GM18907 (cell line): Measurements from ENCODE around the gene NMNAT3.

Experiments used
- ATAC-seq: cut with Tn5 transposase; IDR thresholded peaks from one replicate; pipeline ENCODE4 v1.9.1; 2021; ENCODE audit warnings: mild to moderate bottlenecking, moderate library complexity; ENCODE audit not compliant: unreplicated experiment

Gene NMNAT3

DNA sequence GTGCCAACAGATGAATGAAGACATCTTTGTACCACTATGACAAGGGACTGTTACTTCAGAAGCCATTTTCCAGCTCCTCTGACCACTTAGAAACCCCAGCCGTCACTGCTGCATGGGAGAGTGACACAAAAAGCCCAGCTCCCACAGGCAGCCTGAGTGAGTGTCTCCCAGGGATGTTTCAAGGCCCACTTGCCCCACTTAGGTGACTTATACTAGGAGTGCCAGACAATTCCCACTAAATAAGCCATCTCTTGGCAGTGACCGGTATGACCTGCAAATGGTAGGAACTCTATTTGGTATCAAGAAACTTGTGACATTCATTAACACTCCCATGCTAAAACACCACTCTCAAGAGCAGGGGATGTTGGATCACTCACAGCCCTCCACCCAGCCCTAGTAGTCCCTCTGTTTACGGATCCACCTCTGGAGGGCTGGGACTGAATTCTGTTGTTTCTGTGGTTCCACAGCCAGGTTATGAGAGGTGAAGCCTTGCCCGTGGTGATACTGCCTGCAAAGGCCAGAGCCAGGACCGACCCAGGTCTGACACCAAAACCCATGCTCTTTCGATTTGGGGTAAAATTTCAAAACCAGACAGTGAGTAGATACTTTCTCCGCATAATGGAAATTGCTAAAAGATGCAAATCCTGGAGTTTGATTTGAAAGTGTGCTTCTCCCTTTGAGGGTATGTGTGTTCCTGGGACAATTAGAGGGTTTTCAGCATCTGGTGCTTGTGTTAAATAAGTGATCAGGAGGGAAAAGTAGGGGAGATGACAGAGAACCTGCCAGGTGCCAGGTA is 152.7 kb downstream of the NMNAT3 start:
- no peak for ATAC-seq

DNA sequence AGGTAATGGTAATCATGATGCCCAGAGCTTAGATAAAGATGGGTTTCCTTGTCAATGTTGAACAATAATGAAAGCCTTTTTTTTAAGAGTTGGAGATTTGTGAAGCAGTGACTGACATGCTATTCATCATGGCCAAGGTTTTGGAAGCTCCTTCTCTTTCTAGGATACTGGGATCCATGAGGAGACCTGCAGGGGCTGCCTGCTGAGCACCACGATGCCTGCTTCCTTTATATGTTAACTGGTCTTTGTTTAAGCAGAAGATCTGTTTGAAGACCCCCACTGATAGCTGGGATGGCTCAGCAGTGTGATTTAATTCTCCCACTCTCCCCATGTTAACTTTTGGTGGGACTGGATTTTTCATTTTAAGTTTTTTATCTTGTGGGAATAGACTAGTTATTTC is 154.1 kb downstream of the NMNAT3 start:
- ATAC-seq: no peak

DNA sequence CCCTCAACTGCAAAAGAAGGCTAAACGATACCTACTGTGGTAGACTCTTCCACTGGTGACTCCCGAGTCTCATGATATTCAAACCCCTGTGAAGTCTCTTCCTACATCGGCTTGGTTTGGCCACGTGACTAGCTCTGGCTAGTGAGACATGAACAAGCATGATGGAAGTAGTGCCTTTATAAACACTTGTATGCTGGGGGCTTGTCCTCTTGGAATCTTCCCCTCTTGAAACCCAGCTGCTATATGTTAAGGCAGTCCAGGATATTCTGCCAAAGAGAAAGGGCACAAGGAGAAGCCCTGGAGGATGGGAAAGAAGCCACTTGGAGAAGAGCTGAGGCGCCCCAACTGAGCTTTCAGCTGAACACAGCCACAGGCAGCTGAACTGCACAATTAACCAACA is 154.6 kb downstream of the NMNAT3 start:
- ATAC-seq: no peak

DNA sequence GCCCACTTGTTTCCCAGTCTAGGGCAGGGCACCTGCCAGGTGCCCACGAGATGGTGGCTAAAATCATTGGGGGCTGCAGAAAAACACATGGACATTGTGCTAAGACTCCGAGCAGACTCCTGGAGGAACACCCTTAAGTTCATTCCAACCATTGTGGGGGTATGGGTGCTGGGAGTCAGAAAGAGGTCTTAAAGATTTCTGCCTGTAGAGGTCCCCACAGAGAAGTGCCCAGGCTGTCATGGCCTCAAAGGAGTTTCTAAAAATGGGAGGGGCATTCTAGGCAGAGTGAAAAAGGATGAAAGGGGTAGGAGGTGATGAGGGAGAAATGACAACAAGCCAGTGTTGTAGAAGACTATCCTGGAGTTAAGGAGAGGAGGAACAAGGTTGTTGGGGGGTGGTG is 155.4 kb downstream of the NMNAT3 start:
- ATAC-seq: no peak

DNA sequence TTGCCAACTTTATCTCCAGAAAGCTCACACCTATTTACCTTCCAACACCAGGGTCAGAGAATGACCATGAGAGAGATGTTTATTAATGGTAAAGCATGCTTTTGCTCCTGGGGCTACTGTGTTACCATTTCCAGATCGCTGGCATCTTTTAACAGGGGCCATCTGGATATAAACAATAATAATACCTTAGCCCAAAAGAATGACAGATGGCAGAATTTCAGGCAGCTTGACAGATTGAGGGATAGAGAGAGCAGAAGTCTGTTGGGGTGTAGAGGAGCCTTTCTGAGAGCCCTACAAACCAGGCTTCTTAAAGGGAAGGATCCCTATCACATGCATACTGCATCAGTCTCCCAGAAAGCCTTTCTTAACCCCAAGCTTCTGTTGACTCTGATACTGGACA is 156.0 kb downstream of the NMNAT3 start:
- no peak for ATAC-seq

DNA sequence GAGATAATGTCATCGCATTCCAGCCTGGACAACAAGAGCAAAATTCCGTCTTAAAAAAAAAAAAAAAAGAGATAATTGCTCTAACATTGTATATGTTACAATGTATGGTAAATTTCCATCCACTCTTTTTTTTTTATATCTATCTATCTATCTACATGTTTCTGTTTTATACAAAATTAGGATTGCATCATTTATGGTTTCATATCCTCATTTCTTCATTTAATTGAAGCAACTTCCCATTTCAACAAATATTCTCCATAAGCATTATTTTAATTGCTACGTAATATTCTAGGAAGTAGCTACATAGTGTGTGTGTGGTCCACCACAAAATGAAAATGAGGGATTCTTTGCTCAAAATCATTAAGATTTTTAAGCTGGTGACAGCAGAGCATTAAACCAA is 156.6 kb downstream of the NMNAT3 start:
- no peak for ATAC-seq

DNA sequence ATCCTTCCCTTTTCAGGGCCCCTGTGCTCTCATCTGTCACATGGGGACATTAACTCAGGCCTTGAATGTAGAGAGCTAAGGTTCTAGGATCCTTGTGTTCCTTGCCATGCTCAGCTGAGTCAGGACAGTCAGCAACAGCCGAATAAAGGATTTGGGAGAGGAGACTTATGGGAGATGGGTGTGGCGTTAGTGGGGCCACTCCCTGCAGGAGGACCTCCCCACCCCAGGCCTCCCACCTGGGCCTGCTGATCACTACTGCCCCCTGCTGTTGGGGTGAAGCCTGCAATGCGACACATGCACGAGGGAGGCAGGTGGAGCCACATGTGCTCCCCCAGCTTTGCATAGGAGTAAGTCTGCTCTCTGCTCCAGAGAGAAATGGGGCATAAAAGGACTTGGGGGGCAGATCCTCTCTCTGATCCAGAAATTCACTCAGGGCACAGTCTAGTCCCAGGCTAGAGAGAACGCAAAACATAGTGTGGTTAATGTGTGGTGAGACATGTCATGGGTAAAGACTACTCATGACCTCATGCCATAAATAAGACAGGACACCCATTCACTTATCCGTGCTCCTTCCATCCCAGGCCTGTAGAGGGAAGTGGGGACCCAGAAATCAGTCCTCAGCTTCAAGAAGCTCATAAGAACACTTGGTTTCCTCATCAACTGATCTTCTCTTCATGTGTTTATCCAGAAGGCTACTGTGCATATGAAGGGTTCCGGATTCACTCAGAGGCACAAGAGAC is 157.6 kb downstream of the NMNAT3 start:
- ATAC-seq: no peak

DNA sequence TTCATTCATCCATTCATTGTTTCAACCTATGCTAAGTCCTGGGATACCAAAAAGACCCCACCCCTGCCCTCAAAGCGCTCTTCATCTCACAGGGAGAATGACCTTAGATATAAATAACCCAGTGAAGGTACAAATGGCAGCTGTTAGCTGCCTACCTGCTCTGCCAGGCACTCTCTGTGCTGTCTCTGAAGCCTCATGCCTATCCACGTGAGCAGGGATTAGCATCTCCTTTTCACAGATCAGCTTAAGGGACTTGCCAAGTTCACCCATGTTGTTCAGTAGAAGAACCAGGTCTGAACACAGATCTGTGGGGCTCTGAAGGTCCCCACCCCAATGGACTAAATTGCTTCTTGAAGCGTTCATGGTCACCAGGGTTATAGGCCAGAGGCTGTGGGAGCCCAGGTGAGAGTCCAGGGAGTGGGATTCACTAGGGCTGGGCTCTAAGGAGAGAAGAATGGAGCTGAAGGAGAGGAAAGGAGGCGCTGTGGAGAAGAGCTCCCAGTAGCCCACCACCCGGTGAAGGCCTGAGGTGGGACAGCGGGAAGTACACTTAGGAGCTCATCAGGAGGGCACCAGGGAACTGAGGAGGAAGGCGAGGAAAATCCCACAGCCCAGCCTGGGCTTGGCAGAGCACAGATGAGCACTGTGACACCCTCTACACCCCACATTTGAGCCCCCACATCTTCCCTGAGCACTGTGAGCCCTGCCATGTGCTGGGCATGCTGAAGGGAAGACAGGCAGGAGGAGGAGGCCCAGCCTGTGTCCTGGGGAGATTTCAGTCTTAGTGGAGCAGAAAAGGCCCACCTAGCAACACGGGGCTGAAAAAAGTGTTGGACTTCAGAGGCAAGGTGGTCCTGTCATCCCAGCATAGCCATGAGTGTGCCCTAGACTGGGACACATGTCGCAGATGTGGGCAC is 158.6 kb downstream of the NMNAT3 start:
- ATAC-seq: no peak

DNA sequence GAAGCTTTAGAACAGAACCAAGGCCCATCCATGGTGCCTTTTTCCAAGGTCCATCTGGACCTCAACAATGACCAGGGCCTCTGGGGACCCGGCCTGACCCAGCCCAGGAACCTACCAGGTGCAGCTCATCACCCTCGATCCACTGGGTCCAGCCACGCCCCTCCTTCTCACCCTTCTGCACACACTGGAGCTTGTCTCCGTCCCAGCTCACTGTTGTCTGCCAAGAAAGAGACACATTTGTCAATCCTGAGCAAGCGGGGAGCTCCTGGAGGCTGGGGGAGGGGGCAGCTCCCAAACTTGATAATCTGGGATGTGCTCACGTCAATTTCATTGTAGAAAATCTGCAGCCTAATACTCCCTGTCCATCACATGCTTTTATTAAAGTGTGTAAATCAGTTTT is 159.5 kb downstream of the NMNAT3 start:
- no peak for ATAC-seq

DNA sequence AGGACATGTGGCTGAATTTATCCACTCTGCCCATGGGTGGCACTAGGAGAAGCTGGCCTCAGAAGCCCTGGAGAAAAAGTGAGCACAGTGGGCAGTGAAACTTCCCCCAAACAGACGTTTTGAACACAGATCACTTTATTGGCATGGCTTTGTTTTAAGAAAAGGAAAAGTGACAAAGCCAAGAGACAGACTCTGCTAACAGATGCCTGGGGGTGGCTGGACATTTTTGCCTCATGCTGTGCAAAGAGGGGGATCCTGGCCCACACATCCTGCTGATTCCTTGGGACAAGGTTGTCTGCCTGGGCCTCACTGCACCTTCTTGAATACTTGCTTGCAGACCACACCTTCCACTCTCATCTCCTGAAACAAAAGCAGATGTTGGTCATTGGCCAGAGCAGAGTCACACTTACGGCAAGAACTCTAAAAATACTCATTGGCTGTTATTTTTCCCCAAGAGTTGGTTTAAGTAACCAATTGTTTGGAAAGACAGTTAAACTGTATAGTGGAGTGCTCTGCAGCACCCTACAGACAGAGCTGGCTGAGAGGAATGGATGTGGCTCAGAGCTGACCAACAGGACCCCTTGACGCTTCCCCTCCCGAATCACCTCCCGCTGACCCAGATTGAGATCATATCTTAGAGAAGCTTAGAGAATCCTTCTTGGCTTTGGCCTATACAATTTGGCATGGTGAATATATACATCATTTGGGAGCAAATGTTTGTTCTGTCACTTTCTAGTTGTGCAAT is 160.3 kb downstream of the NMNAT3 start:
- no peak for ATAC-seq

DNA sequence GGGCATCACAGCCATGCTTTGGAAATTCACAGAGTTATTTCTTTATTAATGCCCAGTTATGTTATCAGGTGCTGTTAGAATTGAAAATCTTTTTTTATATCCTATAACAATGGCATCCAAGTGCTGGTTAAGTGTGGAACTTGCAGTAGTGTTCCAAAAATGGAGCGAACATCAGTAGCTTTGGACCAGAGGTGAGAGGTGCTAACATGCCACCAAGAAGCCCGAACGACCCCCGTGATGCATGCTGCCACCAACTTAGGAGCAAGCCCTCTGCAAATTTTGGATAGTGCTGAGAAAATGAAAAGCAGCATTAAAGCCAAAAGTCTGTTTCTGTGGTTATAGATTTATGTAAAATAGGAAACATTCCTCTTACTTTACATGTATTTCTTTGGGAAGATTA is 163.0 kb downstream of the NMNAT3 start:
- no peak for ATAC-seq
